ENCODE data around the gene NOL7.
A peak's percentile ranks its signal among the peaks of the same experiment; 100 is the strongest.

The NOL7 gene

GRCh38 chr6:13614926-13615791 lies at the start of gene NOL7:
TSS of gene NOL7 (plus strand) at chr6:13615335. CDS start at chr6:13615359, 24 bp downstream.
- peak; percentile 71 for DNase-seq

GRCh38 chr6:13565921-13566320 lies 49.2 kb upstream of the NOL7 start:
- DNase-seq, result no peak

- no peak for DNase-seq
Measured at GRCh38 chr6:13566500-13566899, 48.6 kb upstream of the NOL7 start.

GRCh38 chr6:13568970-13569369 lies 46.2 kb upstream of the NOL7 start:
- DNase-seq, result no peak

DNA sequence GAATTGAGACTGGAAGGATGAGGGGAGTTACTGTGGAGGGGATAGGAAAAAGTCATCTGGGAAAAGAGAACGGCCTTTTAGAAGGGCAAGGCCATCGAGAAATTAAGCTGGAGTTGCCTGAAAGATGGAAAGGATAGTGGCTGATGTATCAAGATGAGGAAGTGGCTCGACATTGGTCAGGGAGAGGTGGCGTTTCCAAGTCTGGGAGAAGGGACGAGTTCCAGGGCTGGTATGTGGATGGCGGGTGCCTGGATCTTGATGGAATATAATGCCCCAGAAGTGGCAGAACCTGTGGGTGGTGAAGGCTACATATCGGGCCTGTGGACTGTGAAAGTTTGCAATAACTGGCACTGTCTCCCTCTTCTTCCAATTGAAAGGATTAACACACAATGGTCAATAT lies 42.9 kb upstream of the NOL7 start:
- no peak for DNase-seq

GRCh38 chr6:13572951-13573654 lies 42.0 kb upstream of the NOL7 start:
- DNase-seq, result no peak

- DNase-seq, result no peak
Measured at GRCh38 chr6:13573669-13574110, 41.4 kb upstream of the NOL7 start.

GRCh38 chr6:13574149-13574570 lies 41.0 kb upstream of the NOL7 start:
- DNase-seq, result peak; percentile 41

DNA sequence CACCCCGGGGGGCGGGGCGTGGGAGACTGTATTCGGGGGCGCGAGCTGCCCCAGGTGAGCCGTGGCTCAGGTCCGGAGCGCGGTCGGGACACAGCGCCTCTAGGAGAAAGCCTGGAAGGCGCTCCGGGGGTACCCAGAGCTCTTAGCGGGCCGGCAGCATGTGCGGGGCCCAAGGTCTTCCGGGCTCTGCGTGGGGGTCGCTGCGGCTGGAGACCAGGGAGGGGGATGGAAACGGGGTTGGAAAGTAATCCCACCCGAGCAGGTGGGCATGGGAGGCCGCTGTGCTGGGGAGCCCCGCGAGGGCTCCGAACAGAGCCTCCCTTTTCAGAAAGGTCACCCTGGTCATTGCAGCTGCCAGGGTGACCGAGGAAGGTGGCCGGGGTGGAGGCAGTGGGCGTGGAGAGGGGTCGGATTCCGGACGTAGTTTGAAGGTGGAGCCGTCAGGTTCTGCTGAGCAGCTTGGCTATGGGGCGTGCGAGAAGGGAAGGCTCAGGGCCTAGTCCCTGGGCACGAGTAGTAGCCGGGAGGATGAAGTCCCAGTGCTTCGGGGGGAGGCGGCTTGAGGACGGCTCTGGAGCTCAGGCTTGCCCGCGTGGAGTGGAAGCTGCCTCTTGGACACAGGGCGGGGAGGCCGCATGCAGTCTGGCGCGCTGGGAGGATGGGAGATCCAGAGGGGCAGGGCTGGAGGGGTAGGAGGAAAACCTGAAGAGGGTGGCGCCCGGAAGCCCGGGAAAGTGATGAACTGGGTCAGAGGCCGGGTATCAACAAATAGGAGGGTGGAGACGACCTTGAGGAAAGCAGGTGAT lies 40.4 kb upstream of the NOL7 start, which contains the start of gene SIRT5:
SIRT5 (plus strand) TSS at position 31 of the 806 bp plus-strand sequence. CDS start 9,510 bp downstream, outside the sequence.
- DNase-seq, result peak; percentile 44

- no peak for DNase-seq
Measured at GRCh38 chr6:13575377-13575775, 39.8 kb upstream of the NOL7 start.

DNA sequence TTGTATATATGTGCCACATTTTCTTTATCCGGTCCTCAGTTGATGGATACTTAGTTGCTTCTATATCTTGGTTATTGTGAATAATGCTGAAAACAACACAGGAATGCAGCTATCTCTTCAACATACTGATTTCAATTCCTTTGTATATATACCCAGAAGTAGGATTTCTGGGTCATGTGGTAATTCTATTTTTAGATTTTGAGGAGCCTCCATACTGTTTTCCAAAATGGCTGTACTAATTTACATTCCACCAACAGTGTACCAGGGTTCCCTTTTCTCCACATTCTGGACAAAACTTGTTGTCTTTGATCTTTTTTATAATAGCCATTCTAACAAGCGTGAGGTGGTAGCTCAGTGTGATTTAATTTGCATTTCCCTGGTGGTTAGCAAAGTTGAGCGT lies 39.1 kb upstream of the NOL7 start:
- no peak for DNase-seq

GRCh38 chr6:13577926-13578325 lies 37.2 kb upstream of the NOL7 start:
- no peak for DNase-seq

- no peak for DNase-seq
Measured at GRCh38 chr6:13579911-13580310, 35.2 kb upstream of the NOL7 start.

DNA sequence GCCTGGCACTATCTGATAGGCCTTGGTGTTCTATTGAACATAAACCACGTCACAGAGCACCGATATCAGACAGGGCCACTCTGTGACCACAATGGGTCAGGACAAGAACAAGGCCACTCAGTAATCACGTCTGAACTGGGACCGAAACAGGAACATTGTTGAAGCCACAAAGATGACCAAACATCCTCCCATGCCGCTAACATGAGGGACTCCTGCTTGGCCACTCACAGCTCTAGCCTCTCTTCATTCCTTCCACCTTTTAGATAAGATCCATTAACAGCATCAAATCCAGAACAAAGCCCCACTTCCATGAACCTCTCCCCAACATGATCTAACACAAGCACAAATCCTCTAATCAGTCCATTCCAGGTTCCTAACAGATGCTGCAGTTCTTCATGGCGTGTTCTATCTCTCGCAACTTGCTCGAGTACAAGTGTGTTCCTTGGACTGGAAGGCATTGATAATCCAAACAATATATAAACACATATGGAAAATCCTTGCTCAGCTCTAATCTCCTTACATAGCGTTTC lies 33.4 kb upstream of the NOL7 start:
- DNase-seq, result no peak

GRCh38 chr6:13586603-13587542 lies 28.3 kb upstream of the NOL7 start:
- DNase-seq, result no peak

DNA sequence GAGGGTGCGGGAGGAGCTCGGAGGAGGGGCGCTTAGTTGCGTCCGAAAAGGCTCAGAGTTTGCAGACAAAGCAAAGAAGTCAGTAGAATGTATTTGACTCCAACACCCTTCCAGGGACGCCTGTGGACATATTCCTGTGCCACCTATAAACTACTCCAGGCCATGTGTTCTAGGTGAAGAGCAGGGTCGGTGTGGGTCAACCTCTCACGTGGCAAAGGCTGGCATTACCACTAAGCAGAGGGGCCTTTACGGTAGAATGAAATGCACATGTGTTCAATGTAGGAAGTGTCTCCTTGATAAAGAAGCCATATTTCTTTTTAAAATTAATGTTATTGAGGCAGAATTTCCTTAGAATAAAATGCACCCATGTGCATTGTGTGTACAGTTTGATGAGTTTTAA lies 25.3 kb upstream of the NOL7 start:
- no peak for DNase-seq

GRCh38 chr6:13590574-13591153 lies 24.5 kb upstream of the NOL7 start:
- DNase-seq, result no peak

DNA sequence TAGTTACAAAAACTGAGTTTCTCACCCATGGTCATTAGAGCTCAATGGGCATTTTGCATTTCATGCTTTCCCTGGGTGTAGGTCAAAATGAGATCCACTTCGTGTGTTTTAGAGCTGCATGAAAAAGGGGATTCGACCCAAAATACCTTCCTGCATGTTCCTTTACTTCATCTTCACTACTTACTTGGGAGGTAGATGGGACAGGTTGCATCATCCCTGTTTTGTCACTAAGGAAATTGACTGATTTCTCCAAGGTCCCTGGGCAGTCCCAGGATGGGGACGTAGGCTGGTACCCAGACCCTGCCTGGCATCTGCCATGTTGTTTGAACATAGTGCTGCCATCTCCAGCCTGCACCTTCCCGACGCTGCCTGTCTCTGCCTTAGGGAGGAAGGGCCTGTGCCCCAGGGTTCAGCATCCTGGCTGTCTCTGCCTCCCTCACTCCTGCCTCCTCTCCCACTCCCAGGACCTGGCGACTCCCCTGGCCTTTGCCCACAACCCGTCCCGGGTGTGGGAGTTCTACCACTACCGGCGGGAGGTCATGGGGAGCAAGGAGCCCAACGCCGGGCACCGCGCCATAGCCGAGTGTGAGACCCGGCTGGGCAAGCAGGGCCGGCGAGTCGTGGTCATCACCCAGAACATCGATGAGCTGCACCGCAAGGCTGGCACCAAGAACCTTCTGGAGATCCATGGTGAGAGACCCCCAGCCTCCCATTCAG lies 23.8 kb upstream of the NOL7 start:
- no peak for DNase-seq

DNA sequence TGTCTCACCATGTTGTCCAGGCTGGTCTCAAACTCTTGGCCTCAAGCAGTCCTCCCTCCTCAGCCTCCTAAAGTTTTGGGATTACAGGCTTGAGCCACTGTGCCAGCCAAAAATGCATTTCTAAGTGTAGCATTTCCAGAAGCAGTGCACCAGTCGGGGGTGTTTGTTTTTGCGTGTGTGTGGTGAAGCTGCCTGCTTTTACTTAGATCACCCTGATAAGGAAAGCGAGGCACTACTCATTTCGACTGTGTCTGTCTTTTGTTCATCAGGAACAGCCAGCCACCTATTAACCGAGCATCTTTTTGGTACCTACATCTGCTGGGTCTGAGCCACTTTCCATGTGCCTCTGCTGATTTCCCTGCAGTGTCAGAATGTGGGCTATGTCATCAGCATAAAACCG lies 22.0 kb upstream of the NOL7 start:
- DNase-seq, result no peak

GRCh38 chr6:13593720-13594119 lies 21.4 kb upstream of the NOL7 start:
- DNase-seq, result no peak

- no peak for DNase-seq
Measured at GRCh38 chr6:13597073-13597472, 18.1 kb upstream of the NOL7 start.
